OCI-LY1 (cell line): ENCODE measurements around the gene ZCCHC17.

Experiments
- H2AFZ ChIP-seq: fragments of 200-600 bp; sonication (generic), shearing (Covaris generic); 2 replicates; pipeline ENCODE4 v1.6.0; 2014; ENCODE audit warnings: antibody characterized with exemption, mild to moderate bottlenecking, low read length
- H3F3A ChIP-seq: fragments of 200-600 bp; sonication (generic), shearing (Covaris generic); 2 replicates; pipeline ENCODE4 v1.6.0; 2014; ENCODE audit warnings: mild to moderate bottlenecking, antibody characterized with exemption, low read length, moderate library complexity; ENCODE audit not compliant: insufficient read depth
- H3K27ac ChIP-seq: fragments of 200-600 bp; sonication (generic); 2 replicates; pipeline ENCODE4 v1.5.1; 2014; ENCODE audit warnings: low read length, mixed run types, mild to moderate bottlenecking, low read depth; ENCODE audit not compliant: poor library complexity, severe bottlenecking
- H3K27me3 ChIP-seq: fragments of 200-600 bp; sonication (generic); 2 replicates; pipeline ENCODE4 v1.6.0; 2014; ENCODE audit warnings: antibody characterized with exemption, mild to moderate bottlenecking, low read length, moderate library complexity; ENCODE audit not compliant: insufficient read depth
- H3K36me3 ChIP-seq: fragments of 200-600 bp; sonication (generic); 2 replicates; pipeline ENCODE4 v1.6.1; 2014; ENCODE audit warnings: mild to moderate bottlenecking, antibody characterized with exemption, low read length, moderate library complexity, mixed read lengths; ENCODE audit not compliant: insufficient read depth
- H3K4me1 ChIP-seq: fragments of 200-600 bp; sonication (generic); 2 replicates; pipeline ENCODE4 v1.5.1; 2014; ENCODE audit warnings: mild to moderate bottlenecking, low read length, moderate library complexity; ENCODE audit not compliant: insufficient read depth, severe bottlenecking
- H3K4me2 ChIP-seq: fragments of 200-600 bp; sonication (generic), shearing (Covaris generic); 2 replicates; pipeline ENCODE4 v1.6.1; 2014; ENCODE audit warnings: low read length
- H3K4me3 ChIP-seq: fragments of 200-600 bp; sonication (generic); 2 replicates; pipeline ENCODE4 v1.5.1; 2014; ENCODE audit warnings: low read length, low read depth, mild to moderate bottlenecking, mixed read lengths; ENCODE audit not compliant: poor library complexity, severe bottlenecking
- H3K79me2 ChIP-seq: fragments of 200-600 bp; shearing (Covaris generic); 2 replicates; pipeline ENCODE4 v1.6.1; 2016; ENCODE audit warnings: mixed run types, low read length, mixed read lengths; ENCODE audit not compliant: insufficient read depth
- H3K9ac ChIP-seq: fragments of 200-600 bp; sonication (generic), shearing (Covaris generic); 2 replicates; pipeline ENCODE4 v1.6.1; 2014; ENCODE audit warnings: mild to moderate bottlenecking, low read length, mixed read lengths
- H3K9me2 ChIP-seq: fragments of 200-600 bp; sonication (generic), shearing (Covaris generic); 2 replicates; pipeline ENCODE4 v1.6.1; 2014; ENCODE audit warnings: low read depth, mild to moderate bottlenecking, low read length, mixed read lengths
- H3K9me3 ChIP-seq: fragments of 200-600 bp; shearing (Covaris generic); 2 replicates; pipeline ENCODE4 v1.6.1; 2014; ENCODE audit warnings: low read length, mixed read lengths
- H4K20me1 ChIP-seq: fragments of 200-600 bp; sonication (generic), shearing (Covaris generic); 2 replicates; pipeline ENCODE4 v1.6.0; 2016; ENCODE audit warnings: mild to moderate bottlenecking, low read length; ENCODE audit not compliant: insufficient read depth
- CTCF ChIP-seq: fragments of 200-600 bp; sonication (generic), shearing (Covaris generic); IDR thresholded peaks from 2 replicates; pipeline ENCODE4 v1.5.1; 2017; ENCODE audit warnings: mild to moderate bottlenecking, antibody characterized with exemption, low read length, moderate library complexity, mixed read lengths
- EZH2 ChIP-seq: fragments of 200-600 bp; sonication (generic), shearing (Covaris generic); IDR thresholded peaks from 2 replicates; pipeline ENCODE4 v1.8.0; 2017; ENCODE audit warnings: borderline replicate concordance, mixed run types, mild to moderate bottlenecking, antibody characterized with exemption, low read length, moderate library complexity, mixed read lengths

The ZCCHC17 gene

GRCh38 chr1:31368611-31369107 is 71.8 kb downstream of the ZCCHC17 start:
- H2AFZ ChIP-seq = no peak overlapping the region
- H3K36me3 ChIP-seq = peaks cover 22% of the 10 kb centered on the region
- H3K27me3 ChIP-seq = no peaks in the 10 kb centered on the region
- H3K4me3 ChIP-seq = no peak overlapping the region
- H3K4me1 ChIP-seq = peaks cover 8% of the 10 kb centered on the region
- no peak overlapping the region for H3K9ac ChIP-seq
- no peaks in the 10 kb centered on the region for H4K20me1 ChIP-seq
- H3K79me2 ChIP-seq = no peaks in the 10 kb centered on the region
- H3F3A ChIP-seq = no peaks in the 10 kb centered on the region
- H3K4me2 ChIP-seq = no peak overlapping the region
- no peaks in the 10 kb centered on the region for H3K9me2 ChIP-seq
- TF ChIP-seq EZH2 = no peak
- TF ChIP-seq CTCF = no peak
- H3K9me3 ChIP-seq = no peaks in the 10 kb centered on the region
- H3K27ac ChIP-seq = no peak overlapping the region

- no peak overlapping the region for H3K27ac ChIP-seq
- H3K4me1 ChIP-seq = peaks cover 8% of the 10 kb centered on the region
- no peak for TF ChIP-seq EZH2
- no peak for TF ChIP-seq CTCF
- no peaks in the 10 kb centered on the region for H4K20me1 ChIP-seq
- H3K36me3 ChIP-seq = peaks cover 9% of the 10 kb centered on the region
- no peaks in the 10 kb centered on the region for H3K79me2 ChIP-seq
- no peak overlapping the region for H3K4me3 ChIP-seq
- H3K4me2 ChIP-seq = no peak overlapping the region
- no peaks in the 10 kb centered on the region for H3K27me3 ChIP-seq
- no peaks in the 10 kb centered on the region for H3K9me3 ChIP-seq
- H3K9me2 ChIP-seq = no peaks in the 10 kb centered on the region
- no peak overlapping the region for H2AFZ ChIP-seq
- no peak overlapping the region for H3K9ac ChIP-seq
- no peaks in the 10 kb centered on the region for H3F3A ChIP-seq
These were observed 73.2 kb downstream of the ZCCHC17 start for GRCh38 chr1:31370021-31370420.

GRCh38 chr1:31370565-31370964 is 73.7 kb downstream of the ZCCHC17 start:
- no peak overlapping the region for H3K4me2 ChIP-seq
- H3K36me3 ChIP-seq = peaks cover 3% of the 10 kb centered on the region
- no peaks in the 10 kb centered on the region for H3K79me2 ChIP-seq
- peaks cover 8% of the 10 kb centered on the region for H3K4me1 ChIP-seq
- H3K27ac ChIP-seq = no peak overlapping the region
- H3K9ac ChIP-seq = no peak overlapping the region
- H3K27me3 ChIP-seq = no peaks in the 10 kb centered on the region
- H3K9me2 ChIP-seq = no peaks in the 10 kb centered on the region
- H4K20me1 ChIP-seq = no peaks in the 10 kb centered on the region
- H3F3A ChIP-seq = no peaks in the 10 kb centered on the region
- no peak overlapping the region for H3K4me3 ChIP-seq
- TF ChIP-seq EZH2 = no peak
- TF ChIP-seq CTCF = no peak
- H2AFZ ChIP-seq = no peak overlapping the region
- no peaks in the 10 kb centered on the region for H3K9me3 ChIP-seq
